Heart right ventricle (tissue), 16 donors: ENCODE data around the gene EEIG2. TPM values are rescaled to one million over a fixed set of nuclear protein-coding genes. Genes with fewer than 3 reads are reported as not detected.
A peak's percentile ranks its signal among the peaks of the same experiment; 100 is the strongest.

Experiments
- ATAC-seq, 8 donors: fragments of 200-7000 bp; cut with Tn5 transposase; one replicate each; pipeline ENCODE4 v1.9.1; 2020; ENCODE audit warnings: mild to moderate bottlenecking in 8 of 8, moderate library complexity in 8 of 8, moderate number of reproducible peaks in 1 of 8
- DNase-seq, 2 donors: peaks; one replicate each; pipeline ENCODE4 v3.0.0-alpha.2; 2020
- H3K27ac ChIP-seq, 10 donors: fragments of 200-600 bp; sonication (generic) in 2 of 10; one replicate each; pipeline versions ENCODE4 v1.5.0 to v1.8.0; 2020 to 2022; ENCODE audit warnings: mild to moderate bottlenecking in 3 of 10
- H3K27me3 ChIP-seq, 7 donors: fragments of 200-600 bp; one replicate each; pipeline ENCODE4 v1.8.0; 2021 to 2022; ENCODE audit warnings: mild to moderate bottlenecking in 2 of 7
- H3K36me3 ChIP-seq, 9 donors: fragments of 200-600 bp; sonication (generic) in 1 of 9; one replicate each; pipeline versions ENCODE4 v1.5.0 to v1.8.0; 2020 to 2022; ENCODE audit warnings: mild to moderate bottlenecking in 2 of 9
- H3K4me1 ChIP-seq, 9 donors: fragments of 200-600 bp; sonication (generic) in 1 of 9; one replicate each; pipeline versions ENCODE4 v1.5.0 to v1.8.0; 2020 to 2022; ENCODE audit warnings: mild to moderate bottlenecking in 4 of 9
- H3K4me3 ChIP-seq, 10 donors: fragments of 200-600 bp; sonication (generic) in 2 of 10; one replicate each; pipeline versions ENCODE4 v1.5.0 to v1.8.0; 2020 to 2022; ENCODE audit warnings: mild to moderate bottlenecking in 7 of 10, moderate library complexity in 2 of 10
- H3K9me3 ChIP-seq, 11 donors: fragments of 200-600 bp in 10 of 11; sonication (generic) in 2 of 11; one replicate each; pipeline versions ENCODE4 v1.5.0 to v1.8.0; 2013 to 2022; ENCODE audit warnings: mild to moderate bottlenecking in 2 of 11, control low read depth in 1 of 11, moderate library complexity in 1 of 11
- WGBS, 2 donors: extraction: QIAGEN DNeasy Blood & Tissue Kit; methylation state at CpG; one replicate each; pipeline ENCODE4 v1.1.7; 2013; ENCODE audit warnings: inconsistent platforms in 1 of 2; 5-methylcytosine and 5-hydroxymethylcytosine counted together
- intact Hi-C, 10 donors: fragments of 100-400 bp; cut with DNase I; formaldehyde crosslinking; loops; one replicate each; pipeline versions ENCODE4 v1.11.1 to v1.14.2; 2022
- polyA plus RNA-seq, 2 donors: library from polyadenylated mRNA; stranded (reverse); fragments of 200-250 nt; gene quantifications; one replicate each; pipeline ENCODE4 v1.2.3, GENCODE V29; 2013
- total RNA-seq, 10 donors: library from RNA; stranded (reverse); fragmentation: NEBNext Ultra II Directional in 3 of 10; extraction: Animal tissue kit (Norgen Biotek cat#: 25700) in 3 of 10; gene quantifications; one replicate each; pipeline versions ENCODE4 v1.2.1 to v1.2.4, GENCODE V29; 2021 to 2023
- TF ChIP-seq, protein P1 (sequence below), 9 donors: fragments of 200-600 bp; sonication (generic) in 2 of 9; IDR thresholded peaks; one replicate each; pipeline versions ENCODE4 v1.5.0 to v1.8.0; 2021 to 2022; ENCODE audit warnings: antibody characterized with exemption in 9 of 9, mild to moderate bottlenecking in 5 of 9, moderate library complexity in 1 of 9
- donor health status: Arrhythmogenic right ventricular cardiomyopathy.
- donor health status: ischemic (EF 13 %, LVEDD 7.1; RV severe dilation, severe dysfunction).
- donor health status: healthy with polysubstance abuse.
- donor health status: DM: no; HTN: yes; CAD: no.
- donor health status: DM: no; HTN: no; CAD: no.
- donor health status: ischemic (EF 25% LVEDD 6.9; RV normal size, moderate dysfunction).
- donor health status: ischemic (EF 25% LVEDD 5.7; RV mildly dilated, moderate dysfunction).
- donor health status: healthy.
- donor health status: DM: yes; HTN: yes; CAD: no.
- donor health status: Ischemic cardiomyopathy.
- donor health status: ischemic (EF 35%, LVEDD 5.7; RV mildly dilated, moderate dysfunction).
- donor health status: nonischemic (EF 11% LVEDD 7.7; RV severe dilation, severe dysfunction).
- donor health status: DM: yes; HTN: yes; CAD: no.
- donor health status: PGD.
- donor health status: ischemic (EF 29% LVEDD 5.4; RV normal size, mild dysfunction).
- donor health status: nonischemic (EF 23%, LVEDD 6.1; RV moderate dilation, normal function).

EEIG2 gene
- total and polyA plus RNA-seq, 12 donors: 1.5 to 10.0 (median 5.4) TPM

DNA sequence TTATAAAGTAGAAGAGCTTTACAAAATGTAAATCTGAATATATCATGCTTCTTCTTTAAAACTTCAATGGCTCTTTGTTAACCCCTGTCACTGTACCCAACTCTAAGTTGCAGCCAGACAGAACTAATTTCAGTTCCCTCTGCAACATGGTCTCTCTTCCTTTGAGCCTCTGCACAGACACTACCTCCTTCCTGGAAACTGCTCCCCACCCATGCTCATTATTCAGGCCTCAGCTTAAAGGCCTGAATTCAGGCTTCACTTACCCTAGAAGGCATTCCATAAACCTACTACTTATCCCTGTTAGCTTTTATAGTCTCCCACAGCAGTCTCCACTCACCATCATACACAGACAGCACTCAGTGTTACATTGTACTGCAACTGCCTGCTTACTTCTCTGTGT lies 2.6 kb upstream of the EEIG2 start:
- DNase-seq: no peak
- TF ChIP-seq, protein P1, sequence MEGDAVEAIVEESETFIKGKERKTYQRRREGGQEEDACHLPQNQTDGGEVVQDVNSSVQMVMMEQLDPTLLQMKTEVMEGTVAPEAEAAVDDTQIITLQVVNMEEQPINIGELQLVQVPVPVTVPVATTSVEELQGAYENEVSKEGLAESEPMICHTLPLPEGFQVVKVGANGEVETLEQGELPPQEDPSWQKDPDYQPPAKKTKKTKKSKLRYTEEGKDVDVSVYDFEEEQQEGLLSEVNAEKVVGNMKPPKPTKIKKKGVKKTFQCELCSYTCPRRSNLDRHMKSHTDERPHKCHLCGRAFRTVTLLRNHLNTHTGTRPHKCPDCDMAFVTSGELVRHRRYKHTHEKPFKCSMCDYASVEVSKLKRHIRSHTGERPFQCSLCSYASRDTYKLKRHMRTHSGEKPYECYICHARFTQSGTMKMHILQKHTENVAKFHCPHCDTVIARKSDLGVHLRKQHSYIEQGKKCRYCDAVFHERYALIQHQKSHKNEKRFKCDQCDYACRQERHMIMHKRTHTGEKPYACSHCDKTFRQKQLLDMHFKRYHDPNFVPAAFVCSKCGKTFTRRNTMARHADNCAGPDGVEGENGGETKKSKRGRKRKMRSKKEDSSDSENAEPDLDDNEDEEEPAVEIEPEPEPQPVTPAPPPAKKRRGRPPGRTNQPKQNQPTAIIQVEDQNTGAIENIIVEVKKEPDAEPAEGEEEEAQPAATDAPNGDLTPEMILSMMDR (IDR thresholded peaks at IDR 0.05): no peak

DNA sequence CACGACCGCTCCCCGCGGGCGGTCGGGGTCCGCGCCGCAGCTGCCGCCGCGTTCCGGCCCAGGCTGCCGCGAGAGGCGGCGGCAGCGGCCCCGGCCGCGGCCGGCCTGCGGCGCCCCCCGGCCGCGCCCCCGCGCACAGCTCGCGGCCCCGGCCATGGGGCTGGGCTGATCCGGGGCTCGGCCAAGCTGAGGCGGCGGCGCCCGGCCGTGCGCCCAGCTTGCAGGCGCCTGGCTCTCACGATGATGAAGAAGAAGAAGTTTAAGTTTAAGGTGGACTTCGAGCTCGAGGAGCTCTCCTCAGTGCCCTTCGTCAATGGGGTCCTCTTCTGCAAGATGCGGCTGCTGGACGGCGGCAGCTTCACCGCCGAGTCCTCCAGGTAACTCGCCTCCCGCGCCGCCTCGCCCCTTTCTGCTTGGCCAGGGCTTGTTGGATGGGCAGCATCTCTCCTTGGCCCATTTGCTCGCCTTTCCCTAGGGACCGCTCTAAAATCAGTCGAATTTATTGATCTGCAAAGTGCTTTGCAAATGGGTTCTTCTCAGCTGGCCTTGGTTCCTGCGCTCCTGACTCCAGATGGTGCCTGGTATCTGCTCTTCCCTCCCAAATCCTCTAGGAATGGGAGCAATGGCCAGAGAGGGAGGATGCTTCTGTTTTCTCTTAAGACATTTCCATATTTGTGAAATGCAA lies 431 bp downstream of the EEIG2 start:
- Histone ChIP-seq H3K27me3 (no peaks in the 10 kb centered on the region), H3K4me3 (peak overlapping the region; percentile 64 to 83 (median 76)), H3K4me1 (peaks cover 0 to 64% (median 21%) of the 10 kb centered on the region in 9 donors), H3K9me3 (no peaks in the 10 kb centered on the region), H3K27ac (peak overlapping the region in 9 of 10 donors; percentile 42 to 88 (median 66)), H3K36me3 (no peaks in the 10 kb centered on the region)
- intact Hi-C loops: loop anchor here in 6 of 10 donors (1.0 to 10.0 kb wide), 8 partner anchors 36 to 132 kb away; partner anchors contain the start of gene PRPF38B (in 1 of the 6)
- ATAC-seq (peak; percentile 16 to 65 (median 50)), DNase-seq (peak; percentile 20 to 45)
- TF ChIP-seq, protein P1 (IDR thresholded peaks at IDR 0.05): no peak
- 1% methylated on average over 58 to 59 of the region's 59 CpGs for WGBS, 2 donors

More for the DNA sequence above, 2.6 kb upstream of the EEIG2 start:
- Histone ChIP-seq H3K27ac (peak overlapping the region in 3 of 10 donors; percentile 39 to 89 (median 61)), H3K4me1 (peaks cover 0 to 55% (median 21%) of the 10 kb centered on the region in 9 donors), H3K9me3 (no peaks in the 10 kb centered on the region), H3K36me3 (no peaks in the 10 kb centered on the region), H3K27me3 (no peaks in the 10 kb centered on the region), H3K4me3 (no peak overlapping the region)
- intact Hi-C loops: loop anchor here in 6 of 10 donors (5.0 kb wide), 5 partner anchors 40 to 90 kb away; no protein-coding TSS in a partner anchor
- no peak for ATAC-seq

DNA sequence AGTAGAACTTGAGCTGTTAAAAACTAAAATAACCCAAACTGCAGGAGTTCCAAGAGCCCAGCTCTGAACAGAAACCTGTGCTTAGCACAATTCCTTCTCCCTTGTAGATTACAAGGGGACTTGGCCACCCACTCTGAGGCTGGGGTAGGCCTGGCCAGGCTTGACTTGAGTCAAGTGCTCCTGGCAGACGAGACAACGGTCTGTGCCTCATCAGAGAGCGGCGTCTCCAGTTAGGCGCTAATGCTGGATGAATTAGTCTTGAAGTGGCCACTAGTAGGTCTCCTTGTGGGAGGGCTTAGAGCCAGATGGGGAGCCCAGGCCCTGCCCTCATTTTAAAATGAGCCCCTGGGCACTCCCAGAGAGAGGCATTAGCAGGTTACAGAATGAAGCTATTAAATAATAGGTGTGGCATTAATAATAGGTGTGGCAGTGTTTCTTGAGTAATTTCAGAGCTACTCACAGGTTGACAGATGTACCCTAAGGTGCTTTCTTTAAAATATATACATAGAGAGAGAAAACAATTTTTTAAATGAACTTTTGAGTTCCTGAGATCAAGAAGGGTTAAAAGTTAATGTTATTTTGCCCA lies 1.1 kb downstream of the EEIG2 start:
- no peaks in the 10 kb centered on the region for H3K27me3 ChIP-seq
- ATAC-seq (peak; percentile 34 to 67 (median 58)), DNase-seq (peak; percentile 36 to 49)
- H3K4me1 ChIP-seq: peaks cover 0 to 58% (median 21%) of the 10 kb centered on the region in 9 donors
- H3K4me3 ChIP-seq: peak overlapping the region; percentile 64 to 83 (median 76)
- H3K9me3 ChIP-seq: no peaks in the 10 kb centered on the region
- H3K27ac ChIP-seq: peak overlapping the region in 9 of 10 donors; percentile 42 to 88 (median 65)
- WGBS, 2 donors: 1 to 12% methylated on average over 5 of the region's 5 CpGs
- TF ChIP-seq, protein P1 (IDR thresholded peaks at IDR 0.05): peak in 1 of 9 donors; percentile 20
- intact Hi-C loops: loop anchor here in 6 of 10 donors (1.0 to 10.0 kb wide), 8 partner anchors 36 to 131 kb away; partner anchors contain the start of gene PRPF38B (in 1 of the 6)
- H3K36me3 ChIP-seq: no peaks in the 10 kb centered on the region

DNA sequence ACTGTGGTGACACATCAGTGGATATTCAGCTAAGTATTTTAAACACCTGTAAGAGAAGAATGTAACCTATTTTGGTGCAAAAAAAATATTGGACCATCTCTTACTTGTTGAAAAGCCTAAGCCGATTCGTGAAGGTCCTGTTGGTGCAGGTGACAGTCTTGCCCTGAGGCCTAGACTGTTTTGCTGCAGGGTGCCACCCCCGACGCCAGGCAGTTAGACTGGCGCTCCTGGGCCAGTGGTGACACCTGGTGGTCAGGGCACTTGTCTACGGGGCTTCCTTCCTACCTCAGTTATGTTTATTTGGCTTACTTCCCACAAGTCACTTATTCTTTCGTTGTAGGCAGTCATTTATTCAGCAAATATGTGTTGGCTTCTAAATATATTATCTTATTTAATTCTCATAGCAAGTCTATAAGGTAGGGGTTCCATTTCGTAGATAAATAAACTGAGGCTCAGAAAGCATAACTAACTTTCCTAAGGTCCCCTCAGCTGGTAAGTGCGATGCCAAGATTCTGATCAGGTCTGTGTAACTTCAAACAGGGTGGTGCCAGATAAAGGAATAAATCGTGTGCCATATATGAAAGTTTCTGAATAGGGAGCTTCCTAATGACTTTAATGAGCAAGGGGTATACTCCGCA lies 1.9 kb downstream of the EEIG2 start:
- ATAC-seq (peak in 1 of 8 donors; percentile 24), DNase-seq (peak; percentile 23 to 52)
- H3K9me3 ChIP-seq: no peaks in the 10 kb centered on the region
- WGBS, 2 donors: 62 to 70% methylated on average over 11 of the region's 11 CpGs
- no peak overlapping the region for H3K27ac ChIP-seq
- intact Hi-C loops: loop anchor here in 6 of 10 donors (2.0 to 10.0 kb wide), 7 partner anchors 35 to 80 kb away; no protein-coding TSS in a partner anchor
- H3K4me1 ChIP-seq: peaks cover 0 to 54% (median 21%) of the 10 kb centered on the region in 9 donors
- H3K36me3 ChIP-seq: no peaks in the 10 kb centered on the region
- no peaks in the 10 kb centered on the region for H3K27me3 ChIP-seq
- peak overlapping the region in 5 of 10 donors; percentile 71 to 81 (median 76) for H3K4me3 ChIP-seq
- TF ChIP-seq, protein P1 (IDR thresholded peaks at IDR 0.05): peak in 7 of 9 donors; percentile 17 to 65 (median 41)
